ENCODE results near the gene SDC1.

DNA sequence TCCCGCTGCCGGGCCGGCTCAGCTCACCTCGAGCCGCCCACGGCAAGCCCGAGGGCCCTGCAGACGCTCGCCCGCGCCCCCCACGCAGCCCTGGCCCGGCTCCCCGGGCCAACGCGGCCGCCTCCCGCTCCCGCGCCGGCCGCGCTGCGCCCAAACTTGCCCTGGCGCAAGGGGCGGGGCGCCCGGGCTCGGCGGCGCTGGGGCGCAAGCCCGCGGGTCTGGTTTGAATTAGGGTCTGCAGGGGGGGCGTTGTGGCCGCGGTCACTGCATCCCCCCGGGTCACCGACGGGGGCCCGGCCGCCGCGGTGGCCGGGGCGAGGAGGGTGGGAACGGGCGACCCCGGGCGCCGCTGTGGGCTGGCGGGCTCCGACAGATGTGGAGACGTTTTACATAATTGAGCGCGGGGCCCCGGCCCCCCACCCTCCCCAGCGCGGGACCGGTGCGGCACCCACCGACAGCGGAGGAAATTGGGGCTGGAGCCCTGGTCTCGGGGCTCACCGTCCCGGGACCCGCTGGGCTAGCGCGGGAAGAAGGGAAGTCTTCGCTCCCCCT is 690 bp downstream of the SDC1 start:
- TF ChIP-seq CTCF (IDR thresholded peaks at IDR 0.05) (no peak), POLR2A (IDR thresholded peaks at IDR 0.05) (no peak), POLR2AphosphoS5 (IDR thresholded peaks at IDR 0.05) (no peak), EP300 (IDR thresholded peaks at IDR 0.05) (no peak)
